Prostate gland (tissue), 2 donors: ENCODE results near the gene USP32. TPM values are rescaled to one million over a fixed set of nuclear protein-coding genes. Genes with fewer than 3 reads are reported as not detected.

Experiments used
- DNase-seq: peaks from one replicate; pipeline ENCODE4 v3.0.0-alpha.2; 2019; ENCODE audit warnings: low spot score
- H3K27ac ChIP-seq, 2 donors: fragments of 200-600 bp; sonication (generic); 2 replicates each; pipeline ENCODE4 v1.5.1; 2017 to 2019
- H3K27me3 ChIP-seq: fragments of 200-600 bp; sonication (generic); replicated peaks from 2 replicates; pipeline ENCODE4 v1.5.1; 2019; ENCODE audit not compliant: insufficient read depth
- H3K36me3 ChIP-seq, 2 donors: fragments of 200-600 bp; sonication (generic); 1 replicate in 1 of 2; 2 replicates in 1 of 2; pipeline versions ENCODE4 v1.5.1 to v1.8.1; 2017 to 2019
- H3K4me1 ChIP-seq: fragments of 200-600 bp; sonication (generic); replicated peaks from 2 replicates; pipeline ENCODE4 v1.5.1; 2019
- H3K4me3 ChIP-seq, 2 donors: fragments of 200-600 bp; sonication (generic); 2 replicates each; pipeline ENCODE4 v1.5.1; 2017 to 2019
- H3K9me3 ChIP-seq: fragments of 200-600 bp; sonication (generic); 2 replicates; pipeline ENCODE4 v1.5.1; 2017
- POLR2A ChIP-seq: fragments of 450-650 bp; IDR thresholded peaks from one replicate; pipeline ENCODE4 v1.6.1; 2016; ENCODE audit warnings: antibody characterized with exemption, mild to moderate bottlenecking
- POLR2AphosphoS5 ChIP-seq: sonication (generic); formaldehyde crosslinking; IDR thresholded peaks from one replicate; pipeline ENCODE4 v1.6.1; 2017; ENCODE audit warnings: antibody characterized with exemption
- WGBS: methylation state at CpG from one replicate; pipeline ENCODE4 v1.1.5; 2018; 5-methylcytosine and 5-hydroxymethylcytosine counted together
- intact Hi-C: fragments of 100-400 bp; cut with DNase I; formaldehyde crosslinking; loops from one replicate; pipeline ENCODE4 v1.14.2; 2022
- total RNA-seq, 2 donors: library from RNA; depleted of rRNA; stranded (reverse); fragments of >200 nt; gene quantifications; one replicate each; pipeline ENCODE4 v1.1.0, GENCODE V29; 2016
- TF ChIP-seq, protein P1 (sequence below), 4 experiments: fragments of 200-600 bp in 2 of 4; fragments of 450-650 bp in 2 of 4; sonication (generic) in 2 of 4; IDR thresholded peaks; 1 replicate in 3 of 4; 2 replicates in 1 of 4; pipeline ENCODE4 v1.5.1; 2016 to 2019; ENCODE audit warnings: antibody characterized with exemption in 4 of 4, mild to moderate bottlenecking in 2 of 4, moderate library complexity in 2 of 4

The USP32 gene
- total RNA-seq, 2 donors from 2014 or later = 21.8 to 59.3 TPM

DNA sequence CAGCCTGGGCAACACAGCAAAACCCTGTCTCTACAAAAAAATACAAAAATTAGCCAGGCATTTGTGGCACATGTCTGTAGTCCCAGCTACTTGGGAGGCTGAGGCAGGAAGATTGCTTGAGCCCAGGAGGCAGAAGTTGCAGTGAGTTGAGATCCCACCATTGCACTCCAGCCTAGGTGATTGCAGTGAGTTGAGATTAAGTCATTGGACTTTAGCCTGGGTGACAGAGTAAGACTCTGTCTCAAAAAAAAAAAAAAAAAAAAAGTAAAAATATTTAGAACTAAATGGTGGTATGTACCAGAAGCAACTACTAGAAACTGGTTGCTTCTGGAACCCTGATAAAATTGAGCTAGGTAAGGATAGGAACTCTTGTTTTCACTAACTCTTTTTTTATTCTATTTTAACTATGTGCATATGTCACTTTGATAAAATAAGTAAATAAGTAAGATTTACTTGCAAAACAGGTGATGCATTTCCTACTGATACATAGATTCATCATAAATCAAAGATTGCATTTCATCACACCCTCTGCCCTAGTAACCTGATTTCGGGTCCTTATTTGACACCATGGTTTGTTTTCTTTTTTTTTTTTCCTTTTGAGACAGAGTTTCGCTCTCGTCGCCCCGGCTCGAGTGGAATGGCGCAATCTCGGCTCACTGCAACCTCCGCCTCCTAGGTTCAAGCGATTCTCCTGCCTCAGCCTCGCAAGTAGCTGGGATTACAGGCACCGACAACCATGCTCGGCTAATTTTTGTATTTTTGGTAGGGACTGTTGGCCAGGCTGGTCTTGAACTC lies 66.0 kb downstream of the USP32 start:
- WGBS = 96% methylated on average over 13 of the region's 13 CpGs
- Histone ChIP-seq H3K36me3 (no peaks in the 10 kb centered on the region), H3K27me3 (no peaks in the 10 kb centered on the region), H3K9me3 (no peaks in the 10 kb centered on the region), H3K27ac (no peak overlapping the region), H3K4me3 (no peak overlapping the region), H3K4me1 (peaks cover 3% of the 10 kb centered on the region)
- DNase-seq = no peak
- intact Hi-C loops = no loop called here
- TF ChIP-seq, protein P1, sequence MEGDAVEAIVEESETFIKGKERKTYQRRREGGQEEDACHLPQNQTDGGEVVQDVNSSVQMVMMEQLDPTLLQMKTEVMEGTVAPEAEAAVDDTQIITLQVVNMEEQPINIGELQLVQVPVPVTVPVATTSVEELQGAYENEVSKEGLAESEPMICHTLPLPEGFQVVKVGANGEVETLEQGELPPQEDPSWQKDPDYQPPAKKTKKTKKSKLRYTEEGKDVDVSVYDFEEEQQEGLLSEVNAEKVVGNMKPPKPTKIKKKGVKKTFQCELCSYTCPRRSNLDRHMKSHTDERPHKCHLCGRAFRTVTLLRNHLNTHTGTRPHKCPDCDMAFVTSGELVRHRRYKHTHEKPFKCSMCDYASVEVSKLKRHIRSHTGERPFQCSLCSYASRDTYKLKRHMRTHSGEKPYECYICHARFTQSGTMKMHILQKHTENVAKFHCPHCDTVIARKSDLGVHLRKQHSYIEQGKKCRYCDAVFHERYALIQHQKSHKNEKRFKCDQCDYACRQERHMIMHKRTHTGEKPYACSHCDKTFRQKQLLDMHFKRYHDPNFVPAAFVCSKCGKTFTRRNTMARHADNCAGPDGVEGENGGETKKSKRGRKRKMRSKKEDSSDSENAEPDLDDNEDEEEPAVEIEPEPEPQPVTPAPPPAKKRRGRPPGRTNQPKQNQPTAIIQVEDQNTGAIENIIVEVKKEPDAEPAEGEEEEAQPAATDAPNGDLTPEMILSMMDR (IDR thresholded peaks at IDR 0.05) = no peak

DNA sequence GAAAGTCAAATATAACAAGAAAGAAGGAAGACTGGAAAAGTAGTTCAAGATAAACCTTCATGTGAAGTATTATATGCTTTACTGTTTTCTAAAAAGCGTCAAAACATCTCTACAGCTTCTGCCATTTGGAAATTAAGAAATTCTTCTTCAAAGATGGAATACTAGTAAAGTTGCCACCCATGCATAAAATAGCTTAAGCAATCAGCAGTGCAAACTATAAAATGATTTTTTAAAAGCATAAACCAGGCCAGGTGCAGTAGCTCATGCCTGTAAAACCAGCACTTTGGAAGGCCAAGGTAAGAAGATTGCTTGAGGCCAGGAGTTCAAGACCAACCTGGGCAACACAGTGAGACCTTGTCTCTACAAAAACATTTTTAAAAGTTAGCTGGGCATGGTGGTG lies 68.2 kb downstream of the USP32 start:
- WGBS = 98% methylated on average over 1 of the region's 1 CpG
- Histone ChIP-seq H3K27ac (no peak overlapping the region), H3K36me3 (no peaks in the 10 kb centered on the region), H3K4me3 (no peak overlapping the region), H3K4me1 (peaks cover 3% of the 10 kb centered on the region), H3K27me3 (no peaks in the 10 kb centered on the region), H3K9me3 (no peaks in the 10 kb centered on the region)
- intact Hi-C loops = no loop called here
- DNase-seq = no peak
- TF ChIP-seq POLR2A = no peak
- TF ChIP-seq POLR2AphosphoS5 = no peak
- TF ChIP-seq, protein P1 (IDR thresholded peaks at IDR 0.05) = no peak

DNA sequence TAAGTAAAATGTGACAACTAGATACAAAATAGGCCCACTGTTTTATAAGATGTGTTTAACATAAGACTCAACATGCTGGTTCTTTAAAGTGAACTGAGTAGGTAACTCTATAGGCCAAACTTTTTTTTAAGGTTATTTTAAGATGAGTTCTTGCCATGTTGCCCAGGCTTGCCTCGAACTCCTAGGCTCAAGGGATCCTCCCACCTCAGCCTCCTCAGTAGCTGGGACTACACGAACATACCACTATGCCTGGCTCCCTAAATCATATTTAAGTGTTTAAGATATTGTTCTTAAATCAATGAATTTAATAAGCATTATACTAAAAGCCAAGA lies 69.9 kb downstream of the USP32 start:
- DNase-seq = no peak
- Histone ChIP-seq H3K27ac (no peak overlapping the region), H3K36me3 (no peaks in the 10 kb centered on the region), H3K9me3 (no peaks in the 10 kb centered on the region), H3K27me3 (no peaks in the 10 kb centered on the region), H3K4me1 (no peaks in the 10 kb centered on the region), H3K4me3 (no peak overlapping the region)
- intact Hi-C loops = no loop called here
- 84% methylated on average over 2 of the region's 2 CpGs for WGBS
- TF ChIP-seq POLR2AphosphoS5 = no peak
- no peak for TF ChIP-seq POLR2A
- TF ChIP-seq, protein P1 (IDR thresholded peaks at IDR 0.05) = no peak

DNA sequence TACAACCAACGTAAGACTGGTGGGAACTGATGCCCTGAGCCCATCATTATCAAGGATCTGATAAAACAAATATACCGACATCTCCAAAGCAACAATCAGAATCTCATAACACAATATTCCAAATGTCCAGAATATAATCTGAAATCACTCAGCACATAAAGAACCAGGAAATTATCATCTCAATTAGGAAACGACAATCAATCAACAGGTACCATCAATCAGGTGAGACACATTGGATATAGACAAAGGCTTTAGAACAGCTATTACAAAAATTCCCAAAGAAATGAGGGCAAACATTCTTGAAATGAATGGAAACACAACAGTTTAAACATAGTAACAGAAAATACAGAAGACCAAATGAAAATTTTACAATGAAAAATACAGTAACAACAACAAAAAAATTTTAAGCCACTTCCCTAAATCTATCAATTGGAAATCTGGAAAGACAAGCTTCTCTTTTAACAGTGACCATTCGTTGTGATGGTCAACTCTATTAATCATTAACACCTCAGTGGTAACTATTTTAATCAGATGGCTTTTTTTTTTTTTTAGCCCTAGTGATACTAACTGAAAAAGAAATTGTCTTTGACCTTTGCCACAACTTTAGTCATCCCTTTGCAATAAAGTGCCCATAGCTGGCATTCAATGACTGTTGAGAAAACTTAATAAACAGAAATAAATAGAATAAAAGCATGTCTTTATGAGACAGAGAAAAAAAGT lies 70.4 kb downstream of the USP32 start:
- no peaks in the 10 kb centered on the region for H3K27me3 ChIP-seq
- H3K4me1 ChIP-seq = no peaks in the 10 kb centered on the region
- 80% methylated on average over 4 of the region's 4 CpGs for WGBS
- H3K36me3 ChIP-seq = no peaks in the 10 kb centered on the region
- no peak for DNase-seq
- no peak overlapping the region for H3K4me3 ChIP-seq
- H3K9me3 ChIP-seq = no peaks in the 10 kb centered on the region
- intact Hi-C loops = no loop called here
- TF ChIP-seq, protein P1 (IDR thresholded peaks at IDR 0.05) = no peak
- no peak for TF ChIP-seq POLR2A
- no peak for TF ChIP-seq POLR2AphosphoS5
- H3K27ac ChIP-seq = no peak overlapping the region

DNA sequence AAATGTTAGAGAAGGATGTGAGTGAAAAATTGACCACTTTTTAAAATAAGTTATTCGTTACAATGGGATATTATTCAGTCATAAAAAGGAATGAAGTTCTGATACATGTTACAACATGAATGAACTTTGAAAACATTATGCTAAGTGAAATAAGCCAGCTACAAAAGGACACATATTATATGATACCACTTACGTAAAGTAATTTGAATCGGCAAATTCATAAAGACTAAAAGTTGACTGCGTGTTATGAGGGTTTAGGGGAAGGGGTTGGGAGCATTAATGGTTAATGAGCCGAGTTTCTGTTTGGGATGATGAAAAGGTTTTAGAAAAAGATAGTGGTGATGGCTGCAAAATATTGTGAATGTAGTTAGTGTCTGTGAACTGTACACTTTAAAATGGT lies 73.1 kb downstream of the USP32 start:
- H3K36me3 ChIP-seq = no peaks in the 10 kb centered on the region
- WGBS = 93% methylated on average over 5 of the region's 5 CpGs
- H3K4me1 ChIP-seq = no peaks in the 10 kb centered on the region
- no peak for DNase-seq
- H3K4me3 ChIP-seq = no peak overlapping the region
- intact Hi-C loops = no loop called here
- TF ChIP-seq POLR2A (no peak), POLR2AphosphoS5 (no peak)
- TF ChIP-seq, protein P1 (IDR thresholded peaks at IDR 0.05) = no peak
- no peak overlapping the region for H3K27ac ChIP-seq
- H3K9me3 ChIP-seq = no peaks in the 10 kb centered on the region
- H3K27me3 ChIP-seq = no peaks in the 10 kb centered on the region
